HG03520 (cell line): Measurements from ENCODE around the gene MYO9A.

Source experiments
- ATAC-seq: cut with Tn5 transposase; IDR thresholded peaks from one replicate; pipeline ENCODE4 v1.9.1; 2021; ENCODE audit warnings: mild to moderate bottlenecking, moderate library complexity; ENCODE audit not compliant: unreplicated experiment

Gene MYO9A, protein sequence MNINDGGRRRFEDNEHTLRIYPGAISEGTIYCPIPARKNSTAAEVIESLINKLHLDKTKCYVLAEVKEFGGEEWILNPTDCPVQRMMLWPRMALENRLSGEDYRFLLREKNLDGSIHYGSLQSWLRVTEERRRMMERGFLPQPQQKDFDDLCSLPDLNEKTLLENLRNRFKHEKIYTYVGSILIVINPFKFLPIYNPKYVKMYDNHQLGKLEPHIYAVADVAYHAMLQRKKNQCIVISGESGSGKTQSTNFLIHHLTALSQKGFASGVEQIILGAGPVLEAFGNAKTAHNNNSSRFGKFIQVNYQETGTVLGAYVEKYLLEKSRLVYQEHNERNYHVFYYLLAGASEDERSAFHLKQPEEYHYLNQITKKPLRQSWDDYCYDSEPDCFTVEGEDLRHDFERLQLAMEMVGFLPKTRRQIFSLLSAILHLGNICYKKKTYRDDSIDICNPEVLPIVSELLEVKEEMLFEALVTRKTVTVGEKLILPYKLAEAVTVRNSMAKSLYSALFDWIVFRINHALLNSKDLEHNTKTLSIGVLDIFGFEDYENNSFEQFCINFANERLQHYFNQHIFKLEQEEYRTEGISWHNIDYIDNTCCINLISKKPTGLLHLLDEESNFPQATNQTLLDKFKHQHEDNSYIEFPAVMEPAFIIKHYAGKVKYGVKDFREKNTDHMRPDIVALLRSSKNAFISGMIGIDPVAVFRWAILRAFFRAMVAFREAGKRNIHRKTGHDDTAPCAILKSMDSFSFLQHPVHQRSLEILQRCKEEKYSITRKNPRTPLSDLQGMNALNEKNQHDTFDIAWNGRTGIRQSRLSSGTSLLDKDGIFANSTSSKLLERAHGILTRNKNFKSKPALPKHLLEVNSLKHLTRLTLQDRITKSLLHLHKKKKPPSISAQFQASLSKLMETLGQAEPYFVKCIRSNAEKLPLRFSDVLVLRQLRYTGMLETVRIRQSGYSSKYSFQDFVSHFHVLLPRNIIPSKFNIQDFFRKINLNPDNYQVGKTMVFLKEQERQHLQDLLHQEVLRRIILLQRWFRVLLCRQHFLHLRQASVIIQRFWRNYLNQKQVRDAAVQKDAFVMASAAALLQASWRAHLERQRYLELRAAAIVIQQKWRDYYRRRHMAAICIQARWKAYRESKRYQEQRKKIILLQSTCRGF (N-terminal part only)

DNA sequence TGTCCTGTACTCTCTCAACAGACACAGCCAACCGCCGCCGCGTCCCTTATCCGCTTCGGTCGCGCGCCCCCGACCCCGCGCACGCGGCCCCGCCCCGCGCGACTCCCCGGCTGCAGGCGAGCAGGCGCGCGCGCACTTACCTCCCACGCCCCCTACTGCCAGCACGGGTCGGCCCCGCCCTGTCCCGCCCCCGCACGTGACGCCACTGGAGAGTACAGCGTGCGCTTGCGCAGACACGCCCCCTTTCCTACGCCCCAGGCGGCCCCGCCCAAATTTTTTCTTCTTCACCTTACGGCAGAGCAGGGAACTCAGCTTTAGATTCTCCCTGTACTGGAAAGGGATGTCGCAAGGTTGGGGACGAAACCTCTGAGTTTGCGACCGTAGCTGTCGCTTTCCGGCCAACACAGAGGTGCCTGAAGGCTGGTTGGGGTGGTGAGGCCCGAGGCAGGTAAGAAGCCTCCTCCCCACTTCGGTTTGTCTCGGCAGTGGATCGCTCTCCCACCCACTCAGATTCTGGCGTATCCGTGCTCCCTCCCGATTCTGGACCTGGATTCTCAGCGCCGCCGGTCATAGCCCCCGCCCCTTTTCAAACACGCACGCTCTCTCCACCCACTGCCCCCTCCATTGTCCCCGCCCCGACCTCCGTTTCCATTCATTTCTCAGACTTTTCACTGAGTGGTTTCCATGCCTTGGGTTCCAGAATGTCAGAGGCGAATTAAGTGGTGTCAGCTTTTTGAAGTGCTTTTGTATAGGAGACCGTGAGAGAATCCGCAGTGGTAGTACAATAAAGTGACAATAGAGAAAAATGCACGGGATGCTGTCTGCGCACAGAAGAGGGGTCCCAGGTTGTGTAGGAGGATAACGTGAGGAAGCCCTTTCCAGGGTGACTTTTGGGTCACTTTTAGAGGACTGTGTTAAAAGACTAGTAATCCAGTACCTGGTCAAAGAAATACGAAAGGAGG is at the start of gene MYO9A, which contains the start of gene SENP8:
Gene MYO9A (minus strand): TSS at position 134 of the 962 bp plus-strand sequence. CDS start 71,587 bp downstream, outside the sequence.
Gene SENP8 (plus strand): TSS at position 387 of the 962 bp plus-strand sequence. CDS start 21,221 bp downstream, outside the sequence.
- peak; percentile 56 for ATAC-seq

- no peak for ATAC-seq
These were observed 49.5 kb upstream of the MYO9A start for GRCh38 chr15:72167445-72167844.

GRCh38 chr15:72166716-72167417 is 48.9 kb upstream of the MYO9A start:
- ATAC-seq, result no peak

DNA sequence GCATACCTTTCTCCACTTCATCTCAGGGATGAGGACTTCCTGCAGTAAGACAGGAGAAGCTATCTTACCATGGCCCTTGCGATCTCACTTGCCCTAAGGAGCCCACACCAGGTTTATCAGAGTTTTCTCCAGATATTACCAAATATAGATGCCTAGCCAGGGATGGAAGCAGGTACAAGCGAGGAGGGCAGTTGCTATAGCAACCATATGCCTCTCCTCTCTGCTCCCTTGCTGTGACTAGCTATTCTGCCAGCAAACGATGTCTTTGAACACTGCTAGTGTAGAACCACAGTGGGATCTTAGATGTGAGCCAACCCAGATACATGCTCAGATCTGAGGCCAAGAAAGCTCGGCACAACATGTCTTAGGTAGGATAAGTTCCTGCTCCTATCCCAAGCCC is 45.8 kb upstream of the MYO9A start:
- no peak for ATAC-seq

DNA sequence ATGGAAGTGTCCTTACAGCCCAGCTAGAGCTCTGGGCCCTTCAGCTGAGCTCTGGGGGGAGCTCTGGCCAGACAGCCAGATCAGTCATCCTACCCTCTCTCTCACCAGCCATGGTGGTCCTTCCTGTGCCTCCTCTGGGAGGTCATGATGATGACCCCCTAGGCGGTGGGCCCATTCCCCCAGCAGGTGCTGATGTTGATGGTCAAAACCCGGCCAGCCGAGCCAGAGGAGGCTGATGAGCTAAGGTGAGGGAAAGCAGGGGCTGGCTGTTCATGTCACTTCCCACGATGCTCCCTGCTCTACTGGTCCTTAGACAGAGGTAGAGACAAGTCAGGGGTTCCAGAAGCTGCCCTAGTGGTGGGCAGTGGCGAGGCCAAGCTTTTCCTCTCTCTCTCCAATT is 44.6 kb upstream of the MYO9A start:
- no peak for ATAC-seq

- ATAC-seq, result no peak
These were observed 43.6 kb upstream of the MYO9A start for GRCh38 chr15:72161361-72162132.

- ATAC-seq, result no peak
These were observed 42.8 kb upstream of the MYO9A start for GRCh38 chr15:72160696-72161245.

- ATAC-seq, result no peak
These were observed 39.0 kb upstream of the MYO9A start for GRCh38 chr15:72156928-72157327.

GRCh38 chr15:72155635-72156616 is 38.0 kb upstream of the MYO9A start:
- no peak for ATAC-seq

GRCh38 chr15:72155003-72155621 is 37.2 kb upstream of the MYO9A start:
- ATAC-seq, result no peak

GRCh38 chr15:72154316-72154715 is 36.4 kb upstream of the MYO9A start:
- ATAC-seq, result no peak

DNA sequence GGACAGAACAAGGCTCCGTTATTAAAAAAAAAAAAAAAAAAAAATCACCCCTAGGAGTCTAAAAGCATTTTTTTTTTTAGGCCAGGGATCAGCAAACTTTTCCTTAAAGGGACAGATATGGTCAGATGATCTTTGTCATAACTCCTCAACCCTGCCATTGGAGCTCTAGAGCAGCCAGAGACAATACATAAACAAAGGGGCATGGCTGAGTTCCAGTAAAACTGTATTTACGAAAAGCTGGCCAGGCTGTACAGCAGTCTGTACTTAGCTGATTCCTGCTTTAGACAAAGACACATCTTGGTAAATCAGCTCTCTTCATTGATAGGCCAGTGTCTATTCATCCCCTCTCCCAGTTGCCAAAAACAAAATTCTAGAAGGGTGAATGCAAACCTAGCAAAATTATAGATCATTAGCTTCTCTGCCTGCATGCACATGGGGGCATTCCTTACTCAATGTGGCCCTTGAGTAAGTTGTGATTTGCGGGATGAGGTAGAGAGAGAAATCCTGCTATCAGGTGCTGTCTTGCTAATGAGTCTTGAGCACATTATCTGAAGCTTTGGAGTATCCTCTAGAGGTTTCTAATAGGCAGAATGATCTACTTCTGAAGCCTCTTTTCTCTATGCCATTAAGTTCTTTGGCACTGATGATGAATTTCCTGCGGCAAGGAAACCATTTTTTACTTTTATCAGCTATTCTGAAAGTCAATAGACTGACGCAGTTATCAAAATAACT is 35.5 kb upstream of the MYO9A start:
- no peak for ATAC-seq

DNA sequence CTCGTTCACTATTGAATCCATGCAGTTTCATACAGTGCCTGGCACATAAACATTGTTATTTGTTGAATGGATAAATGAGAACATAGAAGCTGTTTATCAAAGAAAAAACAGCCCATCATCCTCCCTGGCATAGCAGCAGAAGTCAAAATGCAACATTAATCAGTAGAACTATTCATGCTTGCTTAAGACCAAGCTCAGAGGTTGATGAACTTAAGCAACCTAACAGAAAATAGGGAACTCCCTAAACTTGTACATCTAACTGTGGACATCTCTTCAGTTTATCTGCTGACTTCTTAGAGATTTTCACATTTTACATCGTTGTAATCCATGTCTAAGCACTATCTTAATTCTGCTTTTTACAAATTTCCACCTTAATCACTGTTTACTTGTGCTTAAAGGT is 29.5 kb upstream of the MYO9A start:
- no peak for ATAC-seq

DNA sequence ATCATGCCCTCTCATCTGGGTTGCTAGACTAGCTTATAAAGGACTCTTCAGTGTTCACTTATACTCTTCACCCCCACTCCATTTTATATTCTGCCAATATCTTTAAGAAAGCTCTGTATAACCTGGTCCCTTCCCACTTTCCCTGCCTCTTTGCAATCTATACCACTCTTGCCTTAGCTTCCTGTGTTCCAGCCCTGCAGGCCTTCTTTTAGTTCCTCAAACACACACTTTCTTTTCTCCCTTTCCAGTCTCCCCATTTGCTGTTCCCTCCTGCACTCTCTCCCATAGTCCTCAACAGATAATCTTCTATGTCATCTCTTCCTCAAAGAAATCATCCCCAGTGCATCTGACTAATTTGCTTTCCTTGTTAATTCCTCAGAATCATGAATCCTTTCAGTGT is 29.0 kb upstream of the MYO9A start:
- ATAC-seq, result no peak

DNA sequence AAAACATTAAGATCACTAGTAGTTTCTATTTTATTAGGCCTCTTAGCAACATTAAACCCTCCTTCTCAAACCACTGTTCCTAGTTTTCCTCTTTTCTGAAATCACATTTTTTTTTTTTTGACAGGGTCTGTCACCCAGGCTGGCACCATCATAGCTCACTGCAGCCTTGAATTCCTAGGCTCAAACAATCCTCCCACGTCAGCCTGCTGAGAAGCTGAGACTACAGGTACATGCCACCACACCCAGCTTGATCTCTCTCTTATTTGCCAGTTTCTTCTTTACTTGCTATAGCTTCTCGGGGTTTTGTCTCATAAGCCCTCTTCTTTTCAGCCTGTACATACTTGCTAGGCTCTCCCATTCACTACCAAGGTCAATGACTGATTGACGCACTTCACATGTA is 28.3 kb upstream of the MYO9A start:
- no peak for ATAC-seq
